Colonic mucosa (tissue), 4 donors: Measurements from ENCODE around the gene OR10A4. TPM values are rescaled to one million over a fixed set of nuclear protein-coding genes. Genes with fewer than 3 reads are reported as not detected.
"Not testable (repeated sequence)": the region's sequence is repeated elsewhere in the genome, so short reads cannot be mapped to it uniquely, and the experiment has no call there.

ENCODE experiments used
- DNase-seq: peaks from one replicate; pipeline ENCODE4 v3.0.0-alpha.2; 2020
- H3K27ac ChIP-seq: fragments of 200-600 bp; one replicate; pipeline ENCODE4 v1.8.0; 2021
- H3K27me3 ChIP-seq: fragments of 200-600 bp; one replicate; pipeline ENCODE4 v1.8.0; 2021
- H3K36me3 ChIP-seq: fragments of 200-600 bp; one replicate; pipeline ENCODE4 v1.8.0; 2021
- H3K4me1 ChIP-seq: fragments of 200-600 bp; one replicate; pipeline ENCODE4 v1.8.0; 2021; ENCODE audit warnings: mild to moderate bottlenecking
- H3K4me3 ChIP-seq: fragments of 200-600 bp; one replicate; pipeline ENCODE4 v1.8.0; 2021
- H3K9ac ChIP-seq, 2 donors: one replicate each; pipeline ENCODE4 v1.7.0; 2013; ENCODE audit warnings: control low read depth in 2 of 2, low read depth in 2 of 2, low read length in 2 of 2
- H3K9me3 ChIP-seq: fragments of 200-600 bp; one replicate; pipeline ENCODE4 v1.8.0; 2021
- CTCF ChIP-seq: fragments of 200-600 bp; IDR thresholded peaks from one replicate; pipeline ENCODE4 v1.8.0; 2022; ENCODE audit warnings: antibody characterized with exemption, mild to moderate bottlenecking
- intact Hi-C: fragments of 100-400 bp; cut with DNase I; formaldehyde crosslinking; loops from one replicate; pipeline ENCODE4 v1.14.1; 2022
- total RNA-seq, 2 donors: library from RNA; stranded (reverse); fragmentation: NEBNext Ultra II Directional in 1 of 2; extraction: Animal tissue kit (Norgen Biotek cat#: 25700) in 1 of 2; gene quantifications; one replicate each; pipeline ENCODE4 v1.2.1, GENCODE V29; 2021
- donor health status: healthy.
- donor health status: DM: no; HTN: no; CAD: no.
- donor health status: DM: no; HTN: no; CAD: no.

The OR10A4 gene
- total RNA-seq, 2 donors from 2014 or later: not detected

GRCh38 chr11:6882751-6883150, 6.3 kb downstream of the OR10A4 start:
- Histone ChIP-seq H3K9me3 (no peaks in the 10 kb centered on the region), H3K36me3 (no peaks in the 10 kb centered on the region), H3K27ac (no peak overlapping the region), H3K9ac (no peak overlapping the region), H3K4me1 (no peaks in the 10 kb centered on the region), H3K4me3 (no peak overlapping the region), H3K27me3 (no peaks in the 10 kb centered on the region)
- intact Hi-C loops: no loop called here
- no peak for TF ChIP-seq CTCF
- no peak for DNase-seq

GRCh38 chr11:6887711-6888110, 11.3 kb downstream of the OR10A4 start:
- DNase-seq, H3K27ac ChIP-seq, H3K27me3 ChIP-seq, H3K36me3 ChIP-seq, H3K9ac ChIP-seq, intact Hi-C loops, H3K4me1 ChIP-seq, H3K4me3 ChIP-seq, H3K9me3 ChIP-seq: not testable (repeated sequence)

- Histone ChIP-seq H3K9ac (no peak overlapping the region), H3K36me3 (no peaks in the 10 kb centered on the region), H3K4me1 (no peaks in the 10 kb centered on the region), H3K27me3 (no peaks in the 10 kb centered on the region), H3K4me3 (no peak overlapping the region), H3K9me3 (no peaks in the 10 kb centered on the region), H3K27ac (no peak overlapping the region)
- no peak for DNase-seq
- no peak for TF ChIP-seq CTCF
- intact Hi-C loops: no loop called here
Measured at GRCh38 chr11:6888830-6889229, 12.4 kb downstream of the OR10A4 start.

- no peaks in the 10 kb centered on the region for H3K4me1 ChIP-seq
- no peak overlapping the region for H3K4me3 ChIP-seq
- intact Hi-C loops: no loop called here
- H3K9ac ChIP-seq: no peak overlapping the region
- TF ChIP-seq CTCF: no peak
- no peak for DNase-seq
- H3K27ac ChIP-seq: no peak overlapping the region
- H3K27me3 ChIP-seq: no peaks in the 10 kb centered on the region
- H3K36me3 ChIP-seq: no peaks in the 10 kb centered on the region
- H3K9me3 ChIP-seq: no peaks in the 10 kb centered on the region
Measured at GRCh38 chr11:6889835-6890234, 13.4 kb downstream of the OR10A4 start.

- H3K9me3 ChIP-seq: no peaks in the 10 kb centered on the region
- intact Hi-C loops: no loop called here
- TF ChIP-seq CTCF: no peak
- H3K27me3 ChIP-seq: no peaks in the 10 kb centered on the region
- H3K9ac ChIP-seq: no peak within 1 kb of the TSS
- no peaks in the 10 kb centered on the region for H3K4me1 ChIP-seq
- H3K36me3 ChIP-seq: no peaks in the 10 kb centered on the region
- no peak within 1 kb of the TSS for H3K4me3 ChIP-seq
- no peak for DNase-seq
- no peak within 1 kb of the TSS for H3K27ac ChIP-seq
Measured at GRCh38 chr11:6892400-6892799, 16.0 kb downstream of the OR10A4 start, which contains the start of gene OR2D2. TSS of gene OR2D2 (minus strand) at chr11:6892500. CDS start at chr11:6892500, 0 bp downstream.

- no peak for DNase-seq
Measured at GRCh38 chr11:6894097-6894496, 17.7 kb downstream of the OR10A4 start.

More at GRCh38 chr11:6894097-6894496, 17.7 kb downstream of the OR10A4 start:
- Histone ChIP-seq H3K9ac (no peak overlapping the region), H3K9me3 (no peaks in the 10 kb centered on the region), H3K27me3 (no peaks in the 10 kb centered on the region), H3K27ac (no peak overlapping the region), H3K36me3 (no peaks in the 10 kb centered on the region), H3K4me3 (no peak overlapping the region), H3K4me1 (no peaks in the 10 kb centered on the region)
- intact Hi-C loops: no loop called here
- no peak for TF ChIP-seq CTCF
